Activated B cell treated with CpG ODN at 0.5 μM for 24 hours (primary cell): ENCODE measurements around the gene CHID1. TPM values are rescaled to one million over a fixed set of nuclear protein-coding genes. Genes with fewer than 3 reads are reported as not detected.
A peak's percentile ranks its signal among the peaks of the same experiment; 100 is the strongest.

Experiments
- ATAC-seq: fragments of 200-7000 bp; cut with Tn5 transposase; one replicate; pipeline ENCODE4 v1.10.0; 2021; ENCODE audit warnings: low read depth, mild to moderate bottlenecking, moderate library complexity
- CTCF ChIA-PET: fragments of 350-600 bp; sonication (Branson Sonifier 250); formaldehyde crosslinking; loops from one replicate; lab custom pipeline; 2021; ENCODE audit warnings: antibody characterized with exemption; lab: Charles Lee
- POLR2A ChIA-PET: fragments of 350-600 bp; sonication (Branson Sonifier 250); formaldehyde crosslinking; loops from one replicate; lab custom pipeline; 2021; ENCODE audit warnings: antibody characterized with exemption; lab: Charles Lee
- DNase-seq: peaks from one replicate; pipeline ENCODE4 v3.0.0; 2022
- H3K27ac Mint-ChIP-seq: one replicate; pipeline ENCODE4 v1.8.0; 2020; ENCODE audit warnings: mixed read lengths
- H3K27me3 Mint-ChIP-seq: one replicate; pipeline ENCODE4 v1.8.0; 2021; ENCODE audit warnings: mixed read lengths
- H3K36me3 Mint-ChIP-seq: one replicate; pipeline ENCODE4 v1.8.0; 2021; ENCODE audit warnings: low read depth, mixed read lengths
- H3K4me1 Mint-ChIP-seq: one replicate; pipeline ENCODE4 v1.8.0; 2021; ENCODE audit warnings: mixed read lengths
- H3K4me3 Mint-ChIP-seq: one replicate; pipeline ENCODE4 v1.8.0; 2020; ENCODE audit warnings: mild to moderate bottlenecking, mixed read lengths
- H3K9me3 Mint-ChIP-seq: one replicate; pipeline ENCODE4 v1.8.0; 2020; ENCODE audit warnings: mixed read lengths
- intact Hi-C: fragments of 100-400 bp; cut with micrococcal nuclease; formaldehyde crosslinking; loops from one replicate; pipeline ENCODE4 v1.15.1; 2024
- total RNA-seq: library from RNA; stranded (reverse); gene quantifications from 2 replicates; pipeline ENCODE4 v1.2.3, GENCODE V29; 2022
- TF ChIP-seq, protein P1 (sequence below): fragments of 200-600 bp; IDR thresholded peaks from one replicate; pipeline ENCODE4 v1.8.0; 2022; ENCODE audit warnings: antibody characterized with exemption, mild to moderate bottlenecking

Gene CHID1
- total RNA-seq, 1 donor from 2014 or later: 45.7 TPM

DNA sequence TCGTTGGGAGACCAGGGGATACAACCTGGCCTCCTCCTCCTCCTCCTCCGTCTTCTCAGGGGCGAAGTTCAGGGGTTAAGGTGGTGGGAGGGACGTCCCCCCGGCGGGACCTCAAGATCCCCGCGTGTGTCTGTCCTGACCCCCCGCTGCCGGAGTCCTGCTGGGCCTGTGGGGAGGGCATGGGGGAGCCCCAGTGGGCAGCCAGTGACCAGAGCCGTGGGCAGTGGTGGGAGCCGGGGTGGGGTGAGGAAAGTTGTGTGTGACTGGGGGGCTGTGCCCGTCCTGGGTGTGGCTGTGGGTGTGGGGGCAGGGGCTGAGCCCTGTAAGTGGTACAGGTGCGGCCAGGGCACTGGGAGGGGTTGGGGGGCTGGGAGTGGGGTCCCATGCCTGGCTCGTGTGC lies 57.8 kb downstream of the CHID1 start:
- ATAC-seq (no peak), DNase-seq (no peak)
- ChIA-PET POLR2A (no interaction called here), CTCF (no interaction called here)
- intact Hi-C loops: no loop called here
- H3K27ac Mint-ChIP-seq: no peak overlapping the region
- H3K9me3 Mint-ChIP-seq: no peaks in the 10 kb centered on the region
- TF ChIP-seq, protein P1, sequence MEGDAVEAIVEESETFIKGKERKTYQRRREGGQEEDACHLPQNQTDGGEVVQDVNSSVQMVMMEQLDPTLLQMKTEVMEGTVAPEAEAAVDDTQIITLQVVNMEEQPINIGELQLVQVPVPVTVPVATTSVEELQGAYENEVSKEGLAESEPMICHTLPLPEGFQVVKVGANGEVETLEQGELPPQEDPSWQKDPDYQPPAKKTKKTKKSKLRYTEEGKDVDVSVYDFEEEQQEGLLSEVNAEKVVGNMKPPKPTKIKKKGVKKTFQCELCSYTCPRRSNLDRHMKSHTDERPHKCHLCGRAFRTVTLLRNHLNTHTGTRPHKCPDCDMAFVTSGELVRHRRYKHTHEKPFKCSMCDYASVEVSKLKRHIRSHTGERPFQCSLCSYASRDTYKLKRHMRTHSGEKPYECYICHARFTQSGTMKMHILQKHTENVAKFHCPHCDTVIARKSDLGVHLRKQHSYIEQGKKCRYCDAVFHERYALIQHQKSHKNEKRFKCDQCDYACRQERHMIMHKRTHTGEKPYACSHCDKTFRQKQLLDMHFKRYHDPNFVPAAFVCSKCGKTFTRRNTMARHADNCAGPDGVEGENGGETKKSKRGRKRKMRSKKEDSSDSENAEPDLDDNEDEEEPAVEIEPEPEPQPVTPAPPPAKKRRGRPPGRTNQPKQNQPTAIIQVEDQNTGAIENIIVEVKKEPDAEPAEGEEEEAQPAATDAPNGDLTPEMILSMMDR: no peak
- H3K27me3 Mint-ChIP-seq: peaks cover 2% of the 10 kb centered on the region
- no peak overlapping the region for H3K4me3 Mint-ChIP-seq
- H3K36me3 Mint-ChIP-seq: no peaks in the 10 kb centered on the region
- H3K4me1 Mint-ChIP-seq: peaks cover 7% of the 10 kb centered on the region

DNA sequence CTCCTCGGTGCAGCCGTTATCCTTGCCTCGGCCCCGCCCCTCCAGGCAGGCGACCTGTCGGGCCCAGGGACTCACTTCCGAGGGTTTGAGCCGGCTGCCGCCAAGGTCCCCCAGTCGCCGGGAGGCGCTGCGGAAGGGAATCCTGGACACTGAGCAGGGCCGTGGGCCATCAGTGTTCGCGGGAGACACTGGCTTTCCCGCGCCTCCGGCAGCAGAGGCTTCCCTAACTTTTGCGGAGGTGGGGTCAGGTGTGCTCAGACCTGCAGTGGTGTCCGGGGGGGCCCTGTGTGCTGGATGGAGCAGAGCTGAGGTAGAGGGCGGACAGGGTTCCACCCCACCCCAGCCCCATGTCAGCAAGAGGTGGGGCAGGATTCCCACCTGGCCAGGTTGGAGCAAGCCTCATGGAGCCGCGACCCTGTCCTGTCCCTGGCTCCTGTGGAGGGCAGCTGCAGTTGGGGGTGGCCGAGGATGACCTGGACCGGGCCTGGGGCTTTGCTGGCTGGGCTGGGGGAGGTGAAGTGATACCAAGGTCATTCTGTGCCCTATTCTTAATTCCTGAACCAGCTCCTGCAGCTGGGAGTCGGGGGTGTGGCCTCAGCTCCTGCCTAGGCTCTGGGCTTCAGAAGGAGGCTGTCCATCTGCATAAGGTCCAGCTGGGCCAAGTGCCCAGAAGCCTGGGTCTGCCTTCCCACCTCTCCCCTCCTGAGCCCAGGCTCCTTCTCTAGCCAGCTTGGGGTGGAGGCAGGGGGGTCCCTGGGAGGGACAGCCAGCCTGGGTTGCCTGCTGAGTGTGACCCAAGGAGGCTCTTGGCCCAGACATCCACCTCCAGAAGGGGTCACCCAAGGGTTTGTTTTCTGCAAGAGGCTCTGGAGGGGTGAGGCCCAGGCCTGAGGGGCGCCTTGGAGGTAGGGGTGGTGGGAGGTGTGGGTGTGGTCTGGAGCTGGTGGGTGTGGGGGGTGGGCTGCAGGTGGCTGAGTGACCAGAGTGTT lies 59.5 kb downstream of the CHID1 start:
- peak overlapping the region; percentile 44 for H3K4me3 Mint-ChIP-seq
- POLR2A ChIA-PET: no interaction called here
- intact Hi-C loops: no loop called here
- TF ChIP-seq, protein P1: no peak
- no peak overlapping the region for H3K27ac Mint-ChIP-seq
- CTCF ChIA-PET: no interaction called here
- H3K36me3 Mint-ChIP-seq: no peaks in the 10 kb centered on the region
- peaks cover 4% of the 10 kb centered on the region for H3K27me3 Mint-ChIP-seq
- no peak for DNase-seq
- H3K4me1 Mint-ChIP-seq: peaks cover 7% of the 10 kb centered on the region
- ATAC-seq: no peak
- H3K9me3 Mint-ChIP-seq: no peaks in the 10 kb centered on the region

DNA sequence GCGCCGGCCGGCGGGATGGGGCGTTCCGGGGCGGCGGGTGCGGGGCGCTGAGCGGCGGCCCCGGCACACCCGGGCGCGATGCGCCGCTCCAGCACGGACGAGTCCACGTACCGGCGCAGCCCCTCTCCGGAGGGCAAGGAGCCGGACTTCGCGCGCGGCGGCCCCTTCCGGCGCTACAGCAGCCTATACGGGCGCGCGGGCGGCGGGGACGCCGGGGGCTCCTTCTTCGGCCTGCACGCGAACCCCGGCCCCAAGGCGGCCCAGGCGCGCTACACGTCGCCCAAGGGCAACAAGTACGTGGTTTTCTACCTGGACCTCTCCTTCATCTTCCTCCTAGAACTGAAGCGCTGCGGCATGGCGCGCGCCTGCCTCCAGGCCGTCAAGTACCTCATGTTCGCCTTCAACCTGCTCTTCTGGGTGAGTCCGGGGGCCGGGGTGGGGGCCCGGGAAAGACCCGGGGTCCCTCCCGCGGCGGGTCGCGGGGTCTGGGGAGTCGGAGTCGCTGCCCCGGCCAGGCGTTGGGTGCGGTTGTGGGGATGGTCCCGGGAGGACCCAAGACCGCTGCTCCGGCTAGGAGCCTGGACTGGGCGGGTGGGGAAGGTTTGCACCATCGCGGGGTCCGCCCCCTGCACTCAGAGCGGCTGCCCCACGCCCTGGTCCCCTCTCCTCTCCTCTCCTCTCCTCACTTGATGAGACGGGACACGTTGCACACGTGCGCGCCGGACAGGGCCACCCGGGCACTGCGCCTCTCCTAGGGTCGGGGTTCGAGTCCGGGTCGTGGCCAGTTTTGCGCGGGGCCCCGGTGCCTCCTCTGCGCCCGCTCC lies 60.4 kb downstream of the CHID1 start:
- CTCF ChIA-PET: interaction anchor here (0.6 kb wide), 1 partner anchor 725 kb away, joined by 4 read pairs; no protein-coding TSS in a partner anchor
- ATAC-seq: no peak
- TF ChIP-seq, protein P1: no peak
- H3K27me3 Mint-ChIP-seq: peaks cover 4% of the 10 kb centered on the region
- H3K4me3 Mint-ChIP-seq: peak overlapping the region; percentile 62
- peaks cover 7% of the 10 kb centered on the region for H3K4me1 Mint-ChIP-seq
- no peak overlapping the region for H3K27ac Mint-ChIP-seq
- DNase-seq: no peak
- intact Hi-C loops: loop anchor here (1.0 to 10.0 kb wide), 4 partner anchors 75 to 725 kb away; partner anchors contain the start of genes AP2A2, BRSK2 and DUSP8
- POLR2A ChIA-PET: no interaction called here
- H3K9me3 Mint-ChIP-seq: no peaks in the 10 kb centered on the region
- no peaks in the 10 kb centered on the region for H3K36me3 Mint-ChIP-seq

DNA sequence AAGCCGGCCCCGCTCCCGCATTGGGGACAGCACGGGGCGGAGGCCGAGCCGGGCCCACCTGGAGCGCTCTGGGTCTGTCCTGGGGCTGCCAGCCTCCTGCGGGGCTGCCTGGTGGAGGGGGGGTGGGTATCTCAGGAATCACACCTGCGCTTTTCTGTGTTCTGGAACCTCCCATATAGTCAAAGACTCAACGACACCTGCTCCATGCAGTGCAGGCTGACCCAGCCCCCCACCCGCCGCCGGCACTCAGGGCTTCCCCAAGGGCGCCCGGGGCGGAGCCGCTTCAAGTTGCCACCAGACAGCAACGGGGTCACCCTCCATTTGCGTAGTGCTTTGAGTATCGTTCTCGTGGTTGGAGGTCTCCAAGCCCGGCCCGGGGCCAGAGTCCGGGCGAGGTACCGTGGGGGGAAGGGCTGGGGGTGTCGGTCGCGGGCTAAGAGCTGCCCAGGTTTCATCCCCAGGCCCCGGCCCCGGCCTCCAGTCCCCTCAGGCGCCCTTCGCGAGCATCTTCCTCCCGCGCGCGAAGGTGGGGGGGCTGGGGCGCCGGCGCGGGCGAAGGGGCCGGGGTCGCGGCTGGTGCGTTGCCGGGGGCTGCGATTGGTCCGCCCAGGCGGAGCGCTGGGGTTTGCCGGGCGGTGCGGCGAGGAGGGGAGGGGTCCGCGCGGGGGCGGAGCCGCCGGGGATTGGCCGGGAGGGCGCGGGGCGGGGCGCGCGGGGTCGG lies 61.3 kb downstream of the CHID1 start:
- ATAC-seq: peak; percentile 52
- Mint-ChIP-seq H3K4me3 (peak overlapping the region; percentile 80), H3K27me3 (peaks cover 7% of the 10 kb centered on the region), H3K9me3 (no peaks in the 10 kb centered on the region), H3K36me3 (no peaks in the 10 kb centered on the region), H3K4me1 (peaks cover 15% of the 10 kb centered on the region), H3K27ac (no peak overlapping the region)
- ChIA-PET POLR2A (interaction anchor here (0.8 to 1.0 kb wide), 2 partner anchors 16 to 30 kb away, joined by 3 to 4 read pairs; partner anchors contain the start of gene CD151), CTCF (interaction anchor here (0.6 to 2.2 kb wide), 4 partner anchors 202 to 726 kb away, joined by 4 to 11 read pairs (median 4); no protein-coding TSS in a partner anchor)
- TF ChIP-seq, protein P1: no peak
- intact Hi-C loops: loop anchor here (1.0 to 10.0 kb wide), 4 partner anchors 76 to 726 kb away; partner anchors contain the start of genes AP2A2, BRSK2 and DUSP8
- DNase-seq: peak; percentile 51
